HG02610 (cell line): ENCODE measurements around the gene TBCD.

Experiments
- ATAC-seq: cut with Tn5 transposase; IDR thresholded peaks from one replicate; pipeline ENCODE4 v1.9.1; 2021; ENCODE audit warnings: mild to moderate bottlenecking, moderate library complexity; ENCODE audit not compliant: unreplicated experiment

The TBCD gene

GRCh38 chr17:82868715-82869131, 116.9 kb downstream of the TBCD start:
- ATAC-seq = no peak

GRCh38 chr17:82869536-82869935, 117.7 kb downstream of the TBCD start:
- ATAC-seq = no peak

- no peak for ATAC-seq
These were observed 118.2 kb downstream of the TBCD start for GRCh38 chr17:82870091-82870491.

GRCh38 chr17:82870541-82870940, 118.7 kb downstream of the TBCD start:
- no peak for ATAC-seq

GRCh38 chr17:82871056-82871775, 119.4 kb downstream of the TBCD start:
- peak; percentile 70 for ATAC-seq

- no peak for ATAC-seq
These were observed 120.1 kb downstream of the TBCD start for GRCh38 chr17:82871776-82872561.

- ATAC-seq = no peak
These were observed 121.0 kb downstream of the TBCD start for GRCh38 chr17:82872591-82873520.

- no peak for ATAC-seq
These were observed 121.7 kb downstream of the TBCD start for GRCh38 chr17:82873521-82873920.

- no peak for ATAC-seq
These were observed 122.4 kb downstream of the TBCD start for GRCh38 chr17:82874011-82874835.

GRCh38 chr17:82875407-82875856, 123.6 kb downstream of the TBCD start:
- ATAC-seq = no peak

- ATAC-seq = no peak
These were observed 124.3 kb downstream of the TBCD start for GRCh38 chr17:82876149-82876548.

GRCh38 chr17:82876602-82877379, 124.9 kb downstream of the TBCD start:
- ATAC-seq = no peak

GRCh38 chr17:82878527-82878926, 126.7 kb downstream of the TBCD start:
- no peak for ATAC-seq

GRCh38 chr17:82879241-82879640, 127.4 kb downstream of the TBCD start:
- no peak for ATAC-seq

GRCh38 chr17:82880620-82881323, 128.9 kb downstream of the TBCD start:
- no peak for ATAC-seq

- no peak for ATAC-seq
These were observed 129.5 kb downstream of the TBCD start for GRCh38 chr17:82881324-82881823.

GRCh38 chr17:82881900-82882714, 130.2 kb downstream of the TBCD start:
- ATAC-seq = no peak
